ENCODE data around the gene NOC2L.

NOC2L gene

GRCh38 chr1:974687-975328 is 15.8 kb upstream of the NOC2L start:
- no peak for DNase-seq (ENCODE audit: low read depth)

GRCh38 chr1:974293-974640 is 15.2 kb upstream of the NOC2L start:
- no peak for DNase-seq (ENCODE audit: low read depth)

- DNase-seq (ENCODE audit: low read depth): no peak
Observed at GRCh38 chr1:973459-974292, 14.6 kb upstream of the NOC2L start.

GRCh38 chr1:972726-973458 is 13.8 kb upstream of the NOC2L start:
- no peak for DNase-seq (ENCODE audit: low read depth)

- no peak for DNase-seq (ENCODE audit: low read depth)
Observed at GRCh38 chr1:971751-972506, 12.9 kb upstream of the NOC2L start.

- no peak for DNase-seq (ENCODE audit: low read depth)
Observed at GRCh38 chr1:970973-971730, 12.1 kb upstream of the NOC2L start.

- DNase-seq (ENCODE audit: low read depth): no peak
Observed at GRCh38 chr1:970242-970972, 11.4 kb upstream of the NOC2L start.

GRCh38 chr1:969260-969855 is 10.3 kb upstream of the NOC2L start:
- DNase-seq (ENCODE audit: low read depth): no peak

GRCh38 chr1:967466-968343 is 8.6 kb upstream of the NOC2L start:
- no peak for DNase-seq (ENCODE audit: low read depth)

- peak; percentile 77 for DNase-seq (ENCODE audit: low read depth)
Observed at GRCh38 chr1:966704-967300, 7.7 kb upstream of the NOC2L start.

- DNase-seq (ENCODE audit: low read depth): peak; percentile 73
Observed at GRCh38 chr1:966135-966703, 7.2 kb upstream of the NOC2L start, which contains the start of gene PLEKHN1. Gene PLEKHN1, plus strand, starts transcription at chr1:966482. Its CDS starts 50 bp downstream, at chr1:966532.

- no peak for DNase-seq (ENCODE audit: low read depth)
Observed at GRCh38 chr1:965526-966134, 6.6 kb upstream of the NOC2L start.

GRCh38 chr1:964691-965525 is 5.9 kb upstream of the NOC2L start:
- DNase-seq (ENCODE audit: low read depth): no peak

GRCh38 chr1:963746-964525 is 4.9 kb upstream of the NOC2L start:
- DNase-seq (ENCODE audit: low read depth): no peak

GRCh38 chr1:963301-963651 is 4.2 kb upstream of the NOC2L start:
- DNase-seq (ENCODE audit: low read depth): no peak
